AG04450 (cell line): Measurements from ENCODE around the gene ASCL1. TPM values are rescaled to one million over a fixed set of nuclear protein-coding genes. Genes with fewer than 3 reads are reported as not detected.

Experiments used
- CTCF ChIA-PET: fragments of 300-600, 350-600 bp; formaldehyde crosslinking; extraction: SDS; loops from one replicate; lab custom pipeline; 2022; ENCODE audit warnings: antibody characterized with exemption, inconsistent platforms; lab: Charles Lee
- POLR2A ChIA-PET: fragments of 350-600 bp; formaldehyde crosslinking; extraction: SDS; loops from one replicate; lab custom pipeline; 2021; ENCODE audit warnings: antibody characterized with exemption, inconsistent platforms; lab: Yijun Ruan, JAX
- DNase-seq: peaks from one replicate; pipeline ENCODE4 v3.0.0-alpha.2; 2011; ENCODE audit warnings: low read depth, low spot score
- H3K27ac ChIP-seq: one replicate; pipeline ENCODE4 v1.5.1; 2012; ENCODE audit warnings: low read depth, low read length, control low read depth
- H3K27me3 ChIP-seq: one replicate; pipeline ENCODE4 v1.6.0; 2012; ENCODE audit warnings: low read length; ENCODE audit not compliant: control insufficient read depth, insufficient read depth
- H3K4me3 ChIP-seq: 2 replicates; pipeline ENCODE4 v1.5.1; 2011; ENCODE audit warnings: mild to moderate bottlenecking, low read depth, low read length, control low read depth
- H3K9me3 ChIP-seq: 2 replicates; pipeline ENCODE4 v1.5.1; 2012; ENCODE audit warnings: low read length; ENCODE audit not compliant: control insufficient read depth, insufficient read depth
- CTCF ChIP-seq: IDR thresholded peaks from 2 replicates; pipeline ENCODE4 v1.5.1; 2011; ENCODE audit warnings: low read depth, low read length, control low read depth, inconsistent platforms
- polyA plus RNA-seq: library from polyadenylated mRNA; depleted of rRNA; stranded (reverse); fragments of >200 nt; gene quantifications from 2 replicates; pipeline ENCODE4 v1.2.3, GENCODE V29; 2011

The ASCL1 gene
- polyA plus RNA-seq, 1 experiment: not detected

- Histone ChIP-seq H3K4me3 (no peak overlapping the region), H3K27ac (no peak overlapping the region), H3K27me3 (no peaks in the 10 kb centered on the region), H3K9me3 (no peaks in the 10 kb centered on the region)
- TF ChIP-seq CTCF: no peak
- no peak for DNase-seq
- CTCF ChIA-PET: no interaction called here
- POLR2A ChIA-PET: no interaction called here
Measured at GRCh38 chr12:102973583-102973982, 16.1 kb downstream of the ASCL1 start.

- no peak for TF ChIP-seq CTCF
- Histone ChIP-seq H3K27ac (no peak overlapping the region), H3K4me3 (no peak overlapping the region), H3K27me3 (no peaks in the 10 kb centered on the region), H3K9me3 (no peaks in the 10 kb centered on the region)
- ChIA-PET POLR2A (no interaction called here), CTCF (no interaction called here)
- no peak for DNase-seq
Measured at GRCh38 chr12:102976609-102977280, 19.3 kb downstream of the ASCL1 start.

GRCh38 chr12:102977945-102978706, 20.7 kb downstream of the ASCL1 start:
- Histone ChIP-seq H3K4me3 (no peak overlapping the region), H3K9me3 (no peaks in the 10 kb centered on the region), H3K27me3 (no peaks in the 10 kb centered on the region), H3K27ac (no peak overlapping the region)
- POLR2A ChIA-PET: no interaction called here
- no peak for TF ChIP-seq CTCF
- CTCF ChIA-PET: no interaction called here
- DNase-seq: no peak

- ChIA-PET POLR2A (no interaction called here), CTCF (no interaction called here)
- no peaks in the 10 kb centered on the region for H3K27me3 ChIP-seq
Measured at GRCh38 chr12:102980350-102980749, 22.9 kb downstream of the ASCL1 start.

More at GRCh38 chr12:102980350-102980749, 22.9 kb downstream of the ASCL1 start:
- H3K9me3 ChIP-seq: peaks cover 4% of the 10 kb centered on the region; the same call in 1 of the 2 replicates
- no peak overlapping the region for H3K4me3 ChIP-seq
- no peak for TF ChIP-seq CTCF
- no peak for DNase-seq
- no peak overlapping the region for H3K27ac ChIP-seq
